H7 (cell line): ENCODE data around the gene CEP135. TPM values are rescaled to one million over a fixed set of nuclear protein-coding genes. Genes with fewer than 3 reads are reported as not detected.
"Not testable (repeated sequence)": the region's sequence is repeated elsewhere in the genome, so short reads cannot be mapped to it uniquely, and the experiment has no call there.

Experiments used
- DNase-seq: peaks from one replicate; pipeline ENCODE4 v3.0.0; 2012
- H3K27me3 ChIP-seq: 2 replicates; pipeline ENCODE4 v1.6.0; 2011; ENCODE audit warnings: mild to moderate bottlenecking, low read length; ENCODE audit not compliant: control insufficient read depth, insufficient read depth
- H3K36me3 ChIP-seq: replicated peaks from 2 replicates; pipeline ENCODE4 v1.5.1; 2011; ENCODE audit warnings: low read length; ENCODE audit not compliant: control insufficient read depth, insufficient read depth
- H3K4me3 ChIP-seq: 2 replicates; pipeline ENCODE4 v1.5.1; 2011; ENCODE audit warnings: low read depth, mild to moderate bottlenecking, control low read depth, low read length, moderate library complexity; ENCODE audit not compliant: insufficient read depth
- total RNA-seq: library from RNA; depleted of rRNA; stranded (reverse); fragments of >200 nt; shearing (Covaris generic); gene quantifications from 2 replicates; pipeline ENCODE4 v1.2.3, GENCODE V29; 2014

CEP135 gene
- total RNA-seq, 1 experiment from 2014 or later, result 6.4 TPM

- H3K36me3 ChIP-seq, result no peaks in the 10 kb centered on the region
- no peak for DNase-seq
- no peaks in the 10 kb centered on the region for H3K27me3 ChIP-seq
- no peak overlapping the region for H3K4me3 ChIP-seq
Measured at GRCh38 chr4:56055027-56055977, 106.6 kb downstream of the CEP135 start.

- no peak for DNase-seq
- H3K36me3 ChIP-seq, result no peaks in the 10 kb centered on the region
- H3K4me3 ChIP-seq, result no peak overlapping the region
- no peaks in the 10 kb centered on the region for H3K27me3 ChIP-seq
Measured at GRCh38 chr4:56055991-56056390, 107.2 kb downstream of the CEP135 start.

DNA sequence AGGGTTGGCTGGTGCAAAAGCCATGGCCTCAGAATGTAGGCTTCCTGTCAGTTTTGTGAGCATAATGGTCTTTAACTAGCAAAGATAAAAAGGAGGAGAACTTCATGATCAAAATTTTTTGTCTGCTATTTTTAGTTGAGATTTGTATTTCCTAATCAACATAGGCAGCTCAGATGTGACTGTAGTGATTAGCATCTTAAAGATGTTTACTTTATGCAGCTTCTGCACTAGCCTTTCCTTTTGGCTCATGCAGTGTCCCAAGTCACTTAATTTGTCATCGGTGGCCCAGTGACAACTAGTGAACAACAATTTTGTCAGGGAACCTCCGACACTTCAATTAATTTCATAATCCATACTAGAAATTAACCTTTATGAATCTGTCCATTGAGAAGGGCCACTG lies 109.8 kb downstream of the CEP135 start:
- DNase-seq, result no peak
- no peak overlapping the region for H3K4me3 ChIP-seq
- H3K36me3 ChIP-seq, result no peaks in the 10 kb centered on the region
- no peaks in the 10 kb centered on the region for H3K27me3 ChIP-seq

DNA sequence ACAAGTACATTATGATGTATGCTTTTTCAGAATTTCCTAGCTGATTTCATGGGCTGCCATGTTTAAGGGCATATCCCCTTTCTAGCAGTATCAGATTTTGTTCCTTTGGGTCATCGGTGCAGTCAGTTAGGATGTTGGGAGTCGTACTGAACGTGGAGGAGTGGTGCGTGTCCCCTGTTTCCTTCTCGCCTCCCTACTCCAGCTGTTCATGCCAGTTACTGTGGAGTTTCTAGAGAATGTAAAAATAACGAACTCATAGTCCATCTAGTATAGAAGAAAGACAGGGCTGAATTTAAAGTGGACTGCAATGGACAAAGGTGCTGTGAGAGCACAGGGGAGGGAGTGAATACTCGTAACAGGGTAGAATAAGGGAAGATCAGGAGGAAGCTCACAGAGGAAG lies 111.3 kb downstream of the CEP135 start:
- no peaks in the 10 kb centered on the region for H3K36me3 ChIP-seq
- no peak overlapping the region for H3K4me3 ChIP-seq
- H3K27me3 ChIP-seq, result no peaks in the 10 kb centered on the region
- DNase-seq, result no peak

GRCh38 chr4:56062106-56062505 lies 113.4 kb downstream of the CEP135 start:
- H3K36me3 ChIP-seq, result no peaks in the 10 kb centered on the region
- no peak for DNase-seq
- no peaks in the 10 kb centered on the region for H3K27me3 ChIP-seq
- no peak overlapping the region for H3K4me3 ChIP-seq

DNA sequence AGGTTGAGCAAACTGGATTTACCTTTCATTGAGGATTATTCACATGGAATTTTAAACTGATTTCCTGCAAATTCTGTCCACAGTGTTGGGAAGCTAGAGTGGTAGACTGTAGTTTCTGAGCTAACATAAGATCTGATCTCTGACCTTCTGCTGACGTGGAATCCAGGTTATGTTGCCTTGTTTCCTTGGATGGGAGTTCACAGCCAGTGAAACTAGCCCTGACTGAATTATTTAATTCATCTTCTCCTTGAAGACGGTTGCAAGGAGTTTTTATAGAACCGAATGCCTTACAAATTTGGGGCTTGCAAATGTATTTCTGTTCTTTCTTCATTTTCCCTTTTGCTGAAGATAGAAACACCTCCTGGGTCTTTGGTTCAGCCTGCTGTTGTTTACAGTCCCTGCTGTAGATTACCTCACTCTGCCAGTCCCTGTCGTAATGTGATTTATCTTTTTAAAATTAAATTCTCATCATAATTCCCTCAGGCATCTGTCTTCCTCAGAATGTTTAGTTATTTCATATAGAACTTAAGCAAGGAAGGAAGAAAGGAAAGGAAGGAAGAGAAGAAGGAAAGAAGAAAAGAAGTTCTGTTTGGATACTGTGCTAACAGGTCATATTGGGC lies 113.9 kb downstream of the CEP135 start:
- no peak overlapping the region for H3K4me3 ChIP-seq
- H3K27me3 ChIP-seq, result no peaks in the 10 kb centered on the region
- no peaks in the 10 kb centered on the region for H3K36me3 ChIP-seq
- no peak for DNase-seq

- Histone ChIP-seq H3K27me3 (no peaks in the 10 kb centered on the region), H3K36me3 (no peaks in the 10 kb centered on the region), H3K4me3 (no peak overlapping the region)
- DNase-seq, result no peak
Measured at GRCh38 chr4:56066493-56066892, 117.7 kb downstream of the CEP135 start.

- Histone ChIP-seq H3K4me3 (no peak overlapping the region), H3K27me3 (no peaks in the 10 kb centered on the region), H3K36me3 (no peaks in the 10 kb centered on the region)
- no peak for DNase-seq
Measured at GRCh38 chr4:56067826-56068225, 119.1 kb downstream of the CEP135 start.

GRCh38 chr4:56072730-56073129 lies 124.0 kb downstream of the CEP135 start:
- not testable (repeated sequence) for H3K27me3 ChIP-seq, H3K4me3 ChIP-seq, DNase-seq, H3K36me3 ChIP-seq

DNA sequence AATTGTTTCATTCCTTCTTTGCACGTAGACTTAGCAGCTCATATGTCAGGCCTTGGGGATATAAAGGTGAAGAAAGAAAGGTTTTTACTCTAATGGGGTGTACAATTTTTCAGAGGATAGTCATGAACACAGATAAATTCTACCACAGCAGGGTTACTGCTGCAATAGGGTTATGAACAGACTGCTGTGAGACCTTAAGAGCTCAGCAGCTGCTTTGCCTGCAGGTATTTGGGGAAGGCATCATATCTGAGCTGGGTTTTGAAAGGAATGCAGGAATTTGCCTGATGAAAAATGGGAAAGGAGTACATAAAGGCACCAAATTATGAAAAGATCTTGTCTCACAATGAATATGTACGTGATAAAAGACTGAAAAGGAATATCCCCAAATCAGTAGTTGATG lies 128.9 kb downstream of the CEP135 start:
- no peak for DNase-seq
- H3K4me3 ChIP-seq, result no peak overlapping the region
- H3K36me3 ChIP-seq, result no peaks in the 10 kb centered on the region
- no peaks in the 10 kb centered on the region for H3K27me3 ChIP-seq

DNA sequence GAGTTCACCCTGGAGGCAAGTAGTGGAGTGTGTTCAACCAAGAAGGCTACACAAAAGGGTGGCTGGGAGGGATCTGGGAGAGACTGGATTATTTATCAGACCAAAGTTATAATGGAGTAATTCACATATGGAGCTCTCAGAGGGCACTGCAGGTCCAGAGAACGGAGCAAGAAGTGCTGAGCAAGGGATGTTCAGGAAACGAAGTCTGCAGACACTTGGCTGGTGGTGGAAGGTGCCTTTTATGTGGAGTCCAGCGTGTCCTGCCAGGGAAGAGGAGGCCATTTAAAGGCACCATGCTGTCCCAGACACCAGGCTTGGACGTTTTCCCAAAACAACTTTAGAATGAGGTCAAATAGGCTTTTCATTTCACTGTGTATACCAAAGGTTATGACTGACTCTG lies 130.1 kb downstream of the CEP135 start:
- Histone ChIP-seq H3K4me3 (no peak overlapping the region), H3K27me3 (no peaks in the 10 kb centered on the region), H3K36me3 (no peaks in the 10 kb centered on the region)
- DNase-seq, result no peak

GRCh38 chr4:56080384-56080783 lies 131.6 kb downstream of the CEP135 start:
- no peaks in the 10 kb centered on the region for H3K27me3 ChIP-seq
- DNase-seq, result no peak
- H3K36me3 ChIP-seq, result no peaks in the 10 kb centered on the region
- H3K4me3 ChIP-seq, result no peak overlapping the region

- no peaks in the 10 kb centered on the region for H3K36me3 ChIP-seq
- DNase-seq, result no peak
- H3K27me3 ChIP-seq, result no peaks in the 10 kb centered on the region
- H3K4me3 ChIP-seq, result no peak overlapping the region
Measured at GRCh38 chr4:56082829-56083228, 134.1 kb downstream of the CEP135 start.
